CD4-positive, alpha-beta T cell (primary cell): Measurements from ENCODE around the gene ZNF385B. TPM values are rescaled to one million over a fixed set of nuclear protein-coding genes. Genes with fewer than 3 reads are reported as not detected.

Experiments used
- ATAC-seq: fragments of 200-7000 bp; cut with Tn5 transposase; one replicate; pipeline ENCODE4 v1.10.0; 2022; ENCODE audit warnings: mild to moderate bottlenecking; ENCODE audit not compliant: poor library complexity
- CTCF ChIA-PET: fragments of 350-600 bp; sonication (Branson Sonifier 250); formaldehyde crosslinking; loops from one replicate; lab custom pipeline; 2021; ENCODE audit warnings: antibody characterized with exemption, inconsistent platforms; lab: Charles Lee
- POLR2A ChIA-PET: fragments of 350-600 bp; sonication (Branson Sonifier 250); formaldehyde crosslinking; loops from one replicate; lab custom pipeline; 2021; ENCODE audit warnings: antibody characterized with exemption, inconsistent platforms; lab: Charles Lee
- DNase-seq, 14 experiments: peaks; one replicate each; pipeline ENCODE4 v3.0.0-alpha.2; 2013 to 2020; ENCODE audit warnings: mixed read lengths in 2 of 14
- H3K27ac ChIP-seq, 2 donors: one replicate each; pipeline versions ENCODE4 v1.5.1 to v1.7.0; 2013; ENCODE audit warnings: low read length in 2 of 2, low read depth in 1 of 2, mild to moderate bottlenecking in 1 of 2
- H3K27me3 ChIP-seq, 2 experiments: 1 replicate in 1 of 2; 2 replicates in 1 of 2; pipeline versions ENCODE4 v1.6.1 to v1.7.0; 2013; ENCODE audit warnings: low read length in 2 of 2, control low read depth in 1 of 2, mild to moderate bottlenecking in 1 of 2, moderate library complexity in 1 of 2; ENCODE audit not compliant: insufficient read depth in 2 of 2, control insufficient read depth in 1 of 2
- H3K36me3 ChIP-seq: one replicate; pipeline ENCODE4 v1.6.1; 2013; ENCODE audit warnings: low read length, control low read depth; ENCODE audit not compliant: insufficient read depth
- H3K4me1 ChIP-seq: one replicate; pipeline ENCODE4 v1.6.1; 2013; ENCODE audit warnings: low read length, control low read depth; ENCODE audit not compliant: insufficient read depth
- H3K4me3 ChIP-seq: one replicate; pipeline ENCODE4 v1.5.1; 2013; ENCODE audit warnings: mild to moderate bottlenecking, low read length, moderate library complexity
- H3K9me3 ChIP-seq, 2 experiments: 1 replicate in 1 of 2; 2 replicates in 1 of 2; pipeline versions ENCODE4 v1.6.1 to v1.7.0; 2013; ENCODE audit warnings: low read length in 2 of 2, mild to moderate bottlenecking in 2 of 2, control low read depth in 1 of 2, moderate library complexity in 1 of 2; ENCODE audit not compliant: control insufficient read depth in 1 of 2, insufficient read depth in 1 of 2
- H3K27ac Mint-ChIP-seq: one replicate; pipeline ENCODE4 v1.8.0; 2020; ENCODE audit warnings: mixed read lengths
- H3K27me3 Mint-ChIP-seq: one replicate; pipeline ENCODE4 v1.8.0; 2021; ENCODE audit warnings: mixed read lengths
- H3K36me3 Mint-ChIP-seq: one replicate; pipeline ENCODE4 v1.8.0; 2021; ENCODE audit warnings: low read depth, mixed read lengths
- H3K4me1 Mint-ChIP-seq: one replicate; pipeline ENCODE4 v1.8.0; 2021; ENCODE audit warnings: low read depth, mixed read lengths
- H3K4me3 Mint-ChIP-seq: one replicate; pipeline ENCODE4 v1.8.0; 2020; ENCODE audit warnings: mild to moderate bottlenecking, mixed read lengths
- H3K9me3 Mint-ChIP-seq: one replicate; pipeline ENCODE4 v1.8.0; 2020; ENCODE audit warnings: mixed read lengths
- CTCF ChIP-seq: fragments of 200-600 bp; IDR thresholded peaks from one replicate; pipeline ENCODE4 v1.8.0; 2022; ENCODE audit warnings: antibody characterized with exemption, mild to moderate bottlenecking
- intact Hi-C, 2 experiments: fragments of 100-400 bp; cut with DNase I in 1 of 2; cut with micrococcal nuclease in 1 of 2; formaldehyde crosslinking; loops; one replicate each; pipeline versions ENCODE4 v1.15.1 to v1.9.0; 2023 to 2025; cut with DNase I, micrococcal nuclease
- total RNA-seq, 174 experiments: library from RNA in 2 of 174; stranded (reverse) in 2 of 174; gene quantifications; one replicate each; pipeline ENCODE4 v1.2.3 and lab custom pipeline; 2021 to 2026

The ZNF385B gene
- total RNA-seq, 2 experiments from 2014 or later, result not detected

GRCh38 chr2:179657068-179657595, 204.3 kb downstream of the ZNF385B start:
- H3K4me1 ChIP-seq, result no peaks in the 10 kb centered on the region
- no peaks in the 10 kb centered on the region for H3K36me3 Mint-ChIP-seq
- H3K27ac ChIP-seq, result no peak overlapping the region
- no peaks in the 10 kb centered on the region for H3K9me3 ChIP-seq
- no peak overlapping the region for H3K4me3 ChIP-seq
- intact Hi-C loops, result no loop called here
- H3K36me3 ChIP-seq, result no peaks in the 10 kb centered on the region
- no peak for ATAC-seq
- H3K27me3 Mint-ChIP-seq, result no peaks in the 10 kb centered on the region
- H3K27me3 ChIP-seq, result no peaks in the 10 kb centered on the region
- POLR2A ChIA-PET, result no interaction called here
- no peak for TF ChIP-seq CTCF
- H3K4me1 Mint-ChIP-seq, result no peaks in the 10 kb centered on the region
- CTCF ChIA-PET, result no interaction called here
- DNase-seq, result no peak
- H3K9me3 Mint-ChIP-seq, result no peaks in the 10 kb centered on the region
- H3K27ac Mint-ChIP-seq, result no peak overlapping the region
- H3K4me3 Mint-ChIP-seq, result no peak overlapping the region

GRCh38 chr2:179655627-179656026, 205.8 kb downstream of the ZNF385B start:
- intact Hi-C loops, result no loop called here
- Histone ChIP-seq H3K27me3 (no peaks in the 10 kb centered on the region), H3K4me3 (no peak overlapping the region), H3K9me3 (no peaks in the 10 kb centered on the region), H3K27ac (no peak overlapping the region), H3K4me1 (no peaks in the 10 kb centered on the region), H3K36me3 (no peaks in the 10 kb centered on the region)
- H3K27ac Mint-ChIP-seq, result no peak overlapping the region
- H3K4me1 Mint-ChIP-seq, result no peaks in the 10 kb centered on the region
- no peaks in the 10 kb centered on the region for H3K9me3 Mint-ChIP-seq
- CTCF ChIA-PET, result no interaction called here
- DNase-seq (no peak), ATAC-seq (no peak)
- POLR2A ChIA-PET, result no interaction called here
- no peak for TF ChIP-seq CTCF
- H3K27me3 Mint-ChIP-seq, result no peaks in the 10 kb centered on the region
- H3K4me3 Mint-ChIP-seq, result no peak overlapping the region
- H3K36me3 Mint-ChIP-seq, result no peaks in the 10 kb centered on the region

- no peak overlapping the region for H3K4me3 ChIP-seq
- no peaks in the 10 kb centered on the region for H3K9me3 ChIP-seq
- H3K9me3 Mint-ChIP-seq, result no peaks in the 10 kb centered on the region
- H3K27ac ChIP-seq, result no peak overlapping the region
- no peaks in the 10 kb centered on the region for H3K36me3 ChIP-seq
- no peak overlapping the region for H3K4me3 Mint-ChIP-seq
- no peak overlapping the region for H3K27ac Mint-ChIP-seq
- no peaks in the 10 kb centered on the region for H3K27me3 ChIP-seq
- ATAC-seq (no peak), DNase-seq (no peak)
- CTCF ChIA-PET, result no interaction called here
- intact Hi-C loops, result no loop called here
- no peak for TF ChIP-seq CTCF
- no peaks in the 10 kb centered on the region for H3K27me3 Mint-ChIP-seq
- no peaks in the 10 kb centered on the region for H3K4me1 ChIP-seq
- no peaks in the 10 kb centered on the region for H3K36me3 Mint-ChIP-seq
- H3K4me1 Mint-ChIP-seq, result no peaks in the 10 kb centered on the region
- POLR2A ChIA-PET, result no interaction called here
Observed at GRCh38 chr2:179654806-179655205, 206.6 kb downstream of the ZNF385B start.
